HG02884 (cell line): ENCODE data around the gene CLSTN1.

Experiments used
- ATAC-seq: cut with Tn5 transposase; IDR thresholded peaks from one replicate; pipeline ENCODE4 v1.9.1; 2021; ENCODE audit warnings: mild to moderate bottlenecking, moderate library complexity; ENCODE audit not compliant: unreplicated experiment

Gene CLSTN1

DNA sequence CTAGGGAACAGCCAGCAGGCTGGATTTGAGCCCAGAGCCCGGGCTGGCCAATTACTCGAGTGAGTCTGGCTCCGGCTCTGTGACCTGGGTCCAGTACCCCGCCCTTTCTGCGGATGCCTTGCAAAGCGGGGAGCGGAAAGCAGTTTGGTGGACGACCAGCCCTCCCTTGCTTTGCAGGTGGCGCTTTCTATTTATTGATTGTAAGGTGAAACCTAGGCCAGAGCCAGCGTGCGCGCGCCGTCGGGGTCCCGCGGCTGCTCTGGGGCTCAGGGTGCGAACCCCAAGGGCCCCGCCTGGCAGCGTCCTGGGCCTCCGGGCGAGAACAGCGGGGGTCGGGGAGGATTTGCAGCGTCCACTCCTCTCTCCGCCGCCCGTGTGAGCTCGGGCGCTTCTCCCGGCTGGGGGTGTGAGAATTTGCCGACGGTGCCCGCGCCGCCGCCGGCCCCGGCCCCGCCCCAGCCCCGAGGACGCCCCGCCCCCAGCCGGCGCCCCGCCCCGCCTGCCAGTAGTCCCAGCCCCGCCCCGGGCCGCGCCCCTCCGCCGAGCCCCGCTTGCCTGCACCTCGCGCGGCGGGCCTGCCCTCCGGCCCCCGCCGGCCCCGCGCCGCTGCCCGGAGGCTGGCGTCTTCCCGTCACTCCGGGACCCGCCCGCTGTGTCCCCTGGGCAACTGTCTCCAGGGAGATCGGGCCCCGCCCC is 134.6 kb downstream of the CLSTN1 start:
- ATAC-seq, result peak; percentile 38

DNA sequence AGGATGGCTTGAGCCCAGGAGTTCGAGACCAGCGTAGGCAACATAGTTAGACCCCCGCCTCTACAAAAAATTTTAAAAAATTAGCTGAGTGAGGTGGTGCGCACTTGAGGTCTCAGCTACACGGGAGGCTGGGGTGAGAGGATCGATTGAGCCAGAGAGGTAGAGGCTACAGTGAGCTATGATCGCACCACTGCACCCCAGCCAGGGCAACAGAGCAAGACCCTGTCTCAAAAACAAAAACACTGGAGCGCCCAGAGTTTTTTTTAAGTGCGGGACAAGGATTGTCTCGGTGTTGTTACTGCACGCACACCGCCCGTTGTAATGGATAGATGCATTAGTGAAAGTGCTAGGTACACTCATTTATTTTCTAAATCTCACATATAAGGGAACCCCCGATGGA is 135.2 kb downstream of the CLSTN1 start:
- ATAC-seq, result no peak

DNA sequence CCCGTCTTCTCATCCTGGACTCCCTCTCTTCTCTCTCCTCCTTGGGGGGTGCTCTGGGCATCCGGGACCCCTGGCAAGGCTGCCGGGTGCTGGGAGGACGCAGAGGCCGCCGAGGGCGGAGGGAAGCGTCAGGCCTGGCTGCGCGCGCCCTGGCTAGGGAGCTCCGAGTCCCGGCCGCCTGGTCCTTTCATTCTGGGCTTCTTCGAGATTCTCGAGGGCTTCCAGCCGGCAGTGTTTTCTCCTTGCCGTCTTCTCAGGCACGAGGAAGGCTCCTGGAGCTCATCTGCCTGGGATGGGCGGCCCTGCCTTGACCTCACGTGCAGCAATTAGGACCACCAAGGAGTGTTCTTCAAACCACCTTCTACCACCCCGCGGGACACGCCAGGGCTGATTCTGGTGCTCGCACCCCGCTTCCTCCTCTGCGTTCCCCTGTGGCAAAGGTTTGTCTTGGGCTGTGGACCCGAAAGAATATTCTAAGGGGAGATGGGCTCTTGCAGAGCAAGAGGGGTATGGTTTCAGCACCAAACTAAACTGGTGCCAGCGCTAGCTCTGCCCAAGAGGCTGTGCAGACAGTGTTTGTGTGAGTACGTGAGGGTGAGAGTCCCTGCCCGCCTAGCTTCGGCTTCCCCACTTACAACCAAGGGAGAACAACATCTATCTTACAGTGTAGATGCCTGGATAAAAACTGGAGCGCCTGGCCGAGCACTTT is 135.7 kb downstream of the CLSTN1 start:
- ATAC-seq, result no peak

DNA sequence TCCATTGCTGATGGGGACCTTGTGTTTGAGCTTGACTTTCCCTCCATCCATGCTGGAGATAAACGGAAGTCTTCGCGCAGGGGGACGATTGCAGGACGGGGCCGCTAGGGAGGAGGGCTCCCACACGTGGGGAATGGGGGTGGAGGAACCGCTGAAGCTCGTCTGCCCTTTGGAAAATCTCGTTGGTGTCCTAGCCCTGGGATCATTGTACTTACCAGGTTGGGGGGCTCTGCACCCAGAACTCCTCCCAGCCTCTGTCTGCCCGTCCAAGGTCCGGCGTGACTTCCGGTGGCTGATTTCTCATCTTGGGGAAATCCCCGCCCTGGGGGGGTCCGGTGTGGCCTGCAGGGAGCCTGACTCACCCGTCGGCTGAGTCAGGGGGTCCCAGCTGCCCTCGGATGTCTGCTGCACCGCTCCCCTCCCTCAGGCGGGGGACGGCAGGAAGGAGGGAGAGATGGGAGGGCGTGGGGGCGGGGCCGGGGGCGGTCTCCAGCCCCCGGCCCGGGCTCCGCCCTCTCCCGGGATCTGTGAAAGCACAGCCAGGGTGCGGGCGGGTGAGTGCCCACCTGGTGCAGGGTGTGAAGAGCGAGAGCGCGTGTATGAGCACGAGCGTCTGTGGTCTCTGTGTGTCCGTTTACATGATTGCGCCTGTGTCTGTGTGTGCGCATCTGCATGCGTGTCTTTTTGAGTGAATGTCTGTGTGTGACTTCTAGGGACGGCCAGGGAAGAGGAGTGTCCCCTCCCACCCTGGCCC is 136.5 kb downstream of the CLSTN1 start:
- ATAC-seq, result no peak

DNA sequence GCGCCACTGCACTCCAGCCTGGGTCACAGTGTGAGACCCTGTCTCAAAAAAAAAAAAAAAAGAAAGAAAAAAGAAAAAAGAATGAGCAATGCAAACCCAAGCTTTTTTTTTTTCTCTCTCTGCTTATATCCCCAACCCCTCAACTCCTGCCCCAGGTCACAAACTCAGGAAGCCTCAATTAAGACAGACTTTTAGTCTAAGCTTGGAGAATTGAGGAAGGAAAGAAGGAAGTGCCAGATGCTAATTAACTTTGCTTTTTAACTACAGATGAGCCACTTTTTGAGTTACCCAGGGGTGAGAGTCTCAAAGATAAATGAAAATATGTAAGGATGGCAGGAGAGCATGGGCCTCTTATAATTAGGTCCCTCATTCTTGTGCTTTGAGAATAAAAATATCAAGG is 139.0 kb downstream of the CLSTN1 start:
- ATAC-seq, result no peak

DNA sequence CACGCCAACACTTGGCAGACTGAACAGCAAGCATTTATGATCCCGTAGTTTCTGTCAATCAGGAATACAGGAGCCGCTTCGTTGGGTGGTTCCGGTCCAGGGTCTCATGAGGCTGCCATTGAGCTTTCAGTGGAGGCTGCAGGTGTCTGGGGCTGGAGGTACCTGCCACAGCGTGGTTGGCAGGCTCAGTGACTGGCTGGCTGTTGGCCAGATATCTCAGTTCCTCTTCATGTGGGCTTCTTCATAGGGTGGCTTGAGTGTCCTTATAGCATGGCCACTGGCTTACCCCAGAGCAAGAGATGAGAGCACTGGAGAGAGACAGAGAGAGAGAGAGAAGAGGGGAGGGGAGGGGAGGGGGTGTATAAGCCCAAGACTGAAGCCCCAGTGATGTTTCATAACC is 142.9 kb downstream of the CLSTN1 start:
- ATAC-seq, result no peak

DNA sequence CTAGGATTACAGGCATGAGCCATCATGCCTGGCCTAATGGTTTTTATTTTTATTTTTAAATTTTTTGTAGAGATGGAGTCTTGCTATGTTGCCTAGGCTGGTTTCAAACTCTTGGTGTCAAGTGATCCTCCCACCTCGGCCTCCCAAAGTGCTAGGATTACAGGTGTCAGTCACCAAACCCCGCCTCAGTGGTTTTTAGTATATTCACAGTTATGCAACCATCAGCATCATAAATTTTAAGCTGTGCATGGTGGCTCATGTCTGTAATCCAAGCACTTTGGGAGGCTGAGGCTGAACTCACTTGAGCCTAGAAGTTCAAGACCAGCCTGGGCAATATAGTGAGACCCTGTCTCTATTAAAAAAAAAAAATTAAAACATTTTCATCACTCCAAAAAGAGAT is 143.7 kb downstream of the CLSTN1 start:
- ATAC-seq, result no peak
